Stimulated activated CD4-positive, alpha-beta T cell treated with anti-CD3 and anti-CD28 coated beads, Interleukin-4, amount 100 ng/mL, for 48 hours (primary cell): ENCODE data around the gene CMC1.
"Not testable (repeated sequence)": the region's sequence is repeated elsewhere in the genome, so short reads cannot be mapped to it uniquely, and the experiment has no call there.

ENCODE experiments used
- DNase-seq, 2 donors: peaks; one replicate each; pipeline ENCODE4 v3.0.0-alpha.2; 2020; ENCODE audit warnings: low read depth in 2 of 2

The CMC1 gene

GRCh38 chr3:28244491-28244890 lies 3.1 kb downstream of the CMC1 start:
- DNase-seq: no peak

GRCh38 chr3:28247286-28247685 lies 5.9 kb downstream of the CMC1 start:
- DNase-seq: no peak

GRCh38 chr3:28250999-28251398 lies 9.6 kb downstream of the CMC1 start:
- DNase-seq: no peak

DNA sequence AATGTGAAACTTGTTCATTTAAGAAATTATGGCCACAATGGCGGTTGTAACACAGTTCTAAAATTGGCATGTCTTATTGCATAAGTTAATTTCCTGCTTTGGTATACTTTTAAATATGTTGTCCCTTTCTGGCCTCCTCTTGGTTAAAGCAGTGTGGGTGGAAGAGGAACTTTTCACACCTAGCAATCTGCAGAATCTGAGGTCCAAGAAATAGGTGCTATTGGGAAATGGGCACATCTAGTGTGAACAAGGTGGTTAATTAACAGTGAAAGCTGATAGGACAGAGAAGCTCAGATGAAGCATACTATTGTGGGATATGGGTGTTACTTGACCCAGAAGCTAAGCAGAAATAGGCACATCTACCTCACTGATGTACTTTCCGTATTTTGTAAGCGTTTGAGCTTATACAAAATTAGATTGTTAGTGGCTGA lies 10.6 kb downstream of the CMC1 start:
- no peak for DNase-seq

DNA sequence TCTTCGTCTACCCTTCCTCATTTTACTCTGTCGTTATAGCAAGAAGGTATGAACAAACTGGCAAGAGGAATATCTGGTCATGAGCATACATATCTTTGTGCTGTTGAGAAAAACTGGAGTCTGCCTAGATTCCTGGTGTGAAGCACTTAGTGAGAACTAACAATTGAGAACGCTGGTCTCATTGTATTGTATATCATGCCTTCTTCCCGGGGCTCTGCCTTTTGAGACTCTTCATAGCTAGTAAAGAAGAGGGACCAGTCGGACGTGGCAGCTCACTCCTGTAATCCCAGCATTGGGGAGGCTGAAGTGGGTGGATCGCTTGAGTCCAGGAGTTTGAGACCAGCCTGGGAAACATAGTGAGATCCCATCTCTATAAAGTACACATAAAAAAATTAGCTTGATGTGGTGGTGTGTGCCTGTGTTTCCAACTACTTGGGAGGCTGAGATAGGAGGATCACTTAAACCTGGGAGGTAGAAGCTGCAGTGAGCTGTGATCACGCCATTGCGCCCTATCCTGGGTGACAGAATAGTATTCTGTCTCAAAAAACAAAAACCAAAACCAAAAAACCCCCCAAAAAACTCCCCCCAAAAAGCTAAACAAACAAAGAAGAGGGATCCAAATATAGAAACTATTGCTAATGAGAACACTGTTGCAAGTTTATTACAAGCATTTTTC lies 11.8 kb downstream of the CMC1 start:
- no peak for DNase-seq

DNA sequence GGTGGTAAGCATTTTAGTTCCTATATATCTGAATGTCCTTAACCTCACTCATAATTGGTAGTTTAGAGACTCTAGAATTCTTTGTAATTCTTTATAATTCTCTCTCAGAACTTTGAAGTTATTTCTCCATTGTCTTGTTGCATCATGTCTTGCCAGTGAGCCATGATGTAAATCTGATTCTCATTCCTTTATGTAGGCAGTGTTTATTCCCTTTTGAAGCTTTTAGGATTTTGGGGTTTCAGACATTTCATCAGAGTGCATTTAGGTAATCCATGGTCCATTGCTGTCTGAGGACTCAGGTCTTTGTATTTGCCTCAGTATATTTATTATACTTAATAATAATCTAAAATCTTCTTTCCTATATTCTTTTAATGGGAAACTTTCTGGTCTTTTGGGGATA lies 20.6 kb downstream of the CMC1 start:
- DNase-seq: no peak

DNA sequence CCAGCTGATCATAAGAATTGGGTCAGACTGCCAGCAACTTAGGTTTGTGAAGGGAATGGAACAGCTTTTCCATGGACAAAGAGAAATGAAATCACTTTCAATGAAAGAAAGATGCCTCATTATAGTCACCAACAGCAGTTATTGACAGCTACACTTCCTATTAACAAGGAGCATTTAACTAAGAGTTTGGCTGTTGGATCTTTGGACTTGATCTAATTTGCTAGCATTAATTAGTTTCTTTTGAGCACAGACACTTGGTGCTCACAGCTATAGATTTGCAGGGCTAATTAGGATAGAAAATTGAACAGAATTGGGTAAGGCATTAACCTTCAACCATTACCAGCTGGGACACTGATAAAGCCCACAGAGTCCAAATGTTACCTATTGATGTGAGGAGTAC lies 24.2 kb downstream of the CMC1 start:
- no peak for DNase-seq

- DNase-seq: no peak
Observed at GRCh38 chr3:28267984-28268849, 26.8 kb downstream of the CMC1 start.

DNA sequence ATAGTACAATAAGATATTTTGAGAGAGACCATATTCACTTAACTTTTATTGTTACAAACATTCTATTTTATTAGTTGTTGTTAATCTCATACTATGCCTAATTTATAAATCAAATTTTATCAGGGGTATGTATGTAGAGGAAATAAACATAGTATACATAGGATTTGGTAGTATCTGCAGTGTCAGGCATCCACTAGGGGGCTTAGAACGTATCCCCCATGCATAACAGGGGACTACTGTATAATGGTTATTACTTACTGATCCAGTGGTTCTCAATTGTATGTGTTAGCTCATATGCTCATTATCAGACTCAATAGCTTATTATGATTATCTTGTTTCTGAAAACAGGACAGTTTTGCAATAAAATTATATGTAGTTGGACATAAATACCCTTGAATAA lies 27.6 kb downstream of the CMC1 start:
- no peak for DNase-seq

DNA sequence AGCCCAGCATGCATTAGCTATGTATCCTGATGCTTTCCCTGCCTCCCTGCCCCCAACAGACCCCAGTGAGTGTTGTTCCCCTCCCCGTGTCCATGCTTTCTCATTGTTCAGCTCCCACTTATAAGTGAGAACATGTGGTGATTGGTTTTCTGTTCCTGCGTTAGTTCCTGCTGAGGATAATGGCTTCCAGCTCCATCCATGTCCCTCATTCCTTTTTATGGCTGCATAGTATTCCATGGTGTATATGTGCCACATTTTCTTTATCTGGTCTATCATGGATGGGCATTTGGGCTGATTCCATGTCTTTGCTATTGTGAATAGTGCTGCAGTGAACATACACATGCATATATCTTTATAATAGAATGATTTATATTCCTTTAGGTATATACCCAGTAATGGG lies 28.5 kb downstream of the CMC1 start:
- DNase-seq: not testable (repeated sequence)

GRCh38 chr3:28273837-28274236 lies 32.4 kb downstream of the CMC1 start:
- no peak for DNase-seq

DNA sequence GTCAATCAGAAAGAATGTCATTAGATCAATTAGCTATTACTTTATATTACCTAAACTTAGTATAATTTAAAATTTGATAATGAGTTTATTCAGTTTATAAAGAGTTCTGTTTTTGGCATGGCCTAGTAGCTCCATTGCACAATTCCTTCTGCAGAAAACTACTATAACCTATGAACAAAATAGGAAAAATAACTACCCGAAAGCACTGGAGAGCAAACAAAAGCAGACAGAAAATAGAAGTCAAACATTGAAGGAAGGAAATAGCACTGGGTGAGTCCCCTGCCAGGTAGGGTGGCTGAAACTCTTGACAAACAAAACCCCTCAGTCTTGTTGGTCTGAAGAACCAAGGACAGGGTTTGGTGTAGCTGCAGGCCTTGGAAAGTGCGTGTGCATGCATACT lies 37.5 kb downstream of the CMC1 start:
- no peak for DNase-seq

DNA sequence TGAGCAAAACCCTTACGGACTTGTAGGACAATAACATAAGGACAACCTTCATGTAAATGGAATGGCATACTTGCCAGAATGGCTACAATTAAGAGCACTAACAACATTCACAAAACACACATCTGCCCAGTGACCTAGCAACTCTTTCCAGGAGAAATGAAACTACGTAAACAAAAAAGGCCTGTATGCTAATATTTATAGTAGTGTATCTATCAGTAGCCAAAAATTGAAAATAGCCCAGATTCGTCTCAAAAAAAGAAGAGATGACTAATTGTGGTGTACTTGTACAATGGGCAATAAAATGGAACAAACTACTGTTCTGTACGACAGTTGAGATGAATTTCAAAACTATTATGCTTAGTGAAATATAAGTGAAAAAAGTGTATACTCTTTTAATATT lies 38.4 kb downstream of the CMC1 start:
- no peak for DNase-seq

DNA sequence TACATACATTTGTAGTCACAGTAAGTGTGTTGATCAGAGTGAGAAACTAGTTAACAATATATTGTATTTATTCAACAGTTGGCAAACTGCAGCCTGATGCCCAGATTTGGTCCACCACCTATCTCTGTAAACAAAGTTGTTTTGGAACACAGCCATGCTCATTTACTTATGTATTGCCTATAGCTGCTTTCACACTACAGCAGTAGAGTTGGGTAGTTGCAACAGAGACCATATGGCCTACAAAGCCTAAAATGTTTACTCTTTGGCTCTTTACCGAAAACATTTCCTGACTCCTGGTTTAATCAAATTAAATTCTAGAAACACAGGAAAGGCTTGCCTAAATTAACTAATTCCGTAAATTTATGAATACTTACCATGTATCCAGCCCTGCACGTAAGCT lies 39.4 kb downstream of the CMC1 start:
- no peak for DNase-seq

- no peak for DNase-seq
Observed at GRCh38 chr3:28286595-28286994, 45.2 kb downstream of the CMC1 start.

GRCh38 chr3:28287046-28287445 lies 45.6 kb downstream of the CMC1 start:
- no peak for DNase-seq

GRCh38 chr3:28290863-28291300 lies 49.5 kb downstream of the CMC1 start:
- no peak for DNase-seq

- no peak for DNase-seq
Observed at GRCh38 chr3:28291577-28291976, 50.2 kb downstream of the CMC1 start.

- no peak for DNase-seq
Observed at GRCh38 chr3:28292622-28293021, 51.2 kb downstream of the CMC1 start.

- DNase-seq: no peak
Observed at GRCh38 chr3:28294667-28295413, 53.4 kb downstream of the CMC1 start.

- no peak for DNase-seq
Observed at GRCh38 chr3:28295898-28296490, 54.6 kb downstream of the CMC1 start.

- no peak for DNase-seq
Observed at GRCh38 chr3:28299705-28300104, 58.3 kb downstream of the CMC1 start.
